IPS DF 4.7 (cell line): ENCODE data around the gene PYGO2.

Source experiments
- DNase-seq: peaks from one replicate; pipeline ENCODE4 v3.0.0-alpha.2; 2013; ENCODE audit warnings: low spot score; ENCODE audit errors: extremely low read depth

Gene PYGO2

DNA sequence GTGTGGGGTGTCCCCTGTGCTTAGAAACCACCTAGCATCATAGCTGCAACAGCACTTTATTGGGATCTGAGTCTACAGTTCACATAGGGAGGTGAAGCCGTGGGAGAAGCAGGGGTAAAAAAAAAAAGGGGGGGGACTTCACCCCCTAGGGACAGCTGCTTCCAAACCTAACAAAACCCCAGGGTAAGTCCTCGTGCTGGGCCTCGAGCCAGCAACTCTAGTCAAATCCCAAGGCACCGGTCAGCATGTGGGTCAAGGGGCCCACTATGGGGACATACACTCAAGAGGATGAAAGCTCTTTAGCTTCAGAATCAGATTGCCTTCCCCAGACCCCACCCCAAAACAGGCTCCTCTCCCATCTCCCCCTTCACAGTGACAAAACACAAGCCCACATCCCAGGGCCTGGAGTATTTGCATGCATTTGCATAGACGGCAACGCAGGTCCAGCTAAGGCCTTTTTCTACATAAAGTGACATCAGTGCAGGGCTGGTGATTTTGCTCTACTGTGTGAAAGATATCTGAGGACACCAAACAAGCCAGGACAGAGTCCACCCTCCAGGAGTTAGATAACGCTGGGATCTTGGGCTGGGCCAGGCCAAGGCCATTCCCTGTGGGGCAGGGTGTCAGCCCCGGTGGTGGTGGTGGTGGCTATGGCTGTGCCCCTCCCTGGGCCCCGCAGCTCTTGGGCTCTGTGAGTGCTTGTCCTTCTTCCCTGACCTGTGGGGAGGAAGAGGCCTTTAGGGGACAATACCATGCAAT lies 17.0 kb downstream of the PYGO2 start:
- no peak for DNase-seq

- no peak for DNase-seq
Measured at GRCh38 chr1:154943649-154944400, 17.8 kb downstream of the PYGO2 start.

DNA sequence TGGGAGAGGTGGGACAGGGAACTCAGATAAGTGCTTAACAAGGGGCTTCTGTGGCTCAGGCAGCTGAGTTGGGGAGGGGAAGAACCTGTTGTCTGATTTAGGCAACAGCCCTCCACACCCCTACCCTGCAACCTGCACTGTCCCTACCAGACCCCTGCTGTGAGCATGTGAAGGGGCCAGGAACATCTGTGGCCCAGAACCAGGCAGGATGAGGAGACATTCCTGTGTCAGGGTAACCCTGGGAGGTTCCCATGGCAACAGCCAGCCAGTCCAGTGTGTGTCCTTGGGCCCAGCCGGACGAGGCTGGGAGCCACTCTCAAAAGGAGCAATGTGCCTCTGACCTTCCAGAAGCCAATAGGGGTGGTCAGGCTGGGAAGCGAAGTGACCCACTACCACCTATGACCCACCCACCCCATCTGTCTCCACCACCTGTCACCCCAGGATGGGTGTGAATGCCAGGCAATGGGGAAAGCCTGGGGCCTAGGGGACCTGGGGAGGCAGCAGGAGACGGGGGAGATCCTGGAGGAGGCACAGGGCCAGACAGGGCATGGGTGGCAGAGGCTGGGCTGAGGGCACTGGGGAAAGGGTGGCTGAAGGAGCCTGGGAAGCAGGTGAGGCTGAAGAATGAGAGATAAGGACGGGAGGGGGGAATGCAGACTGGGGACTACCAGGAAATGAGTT lies 20.1 kb downstream of the PYGO2 start:
- DNase-seq: no peak

- DNase-seq: no peak
Measured at GRCh38 chr1:154940651-154941194, 20.9 kb downstream of the PYGO2 start.

DNA sequence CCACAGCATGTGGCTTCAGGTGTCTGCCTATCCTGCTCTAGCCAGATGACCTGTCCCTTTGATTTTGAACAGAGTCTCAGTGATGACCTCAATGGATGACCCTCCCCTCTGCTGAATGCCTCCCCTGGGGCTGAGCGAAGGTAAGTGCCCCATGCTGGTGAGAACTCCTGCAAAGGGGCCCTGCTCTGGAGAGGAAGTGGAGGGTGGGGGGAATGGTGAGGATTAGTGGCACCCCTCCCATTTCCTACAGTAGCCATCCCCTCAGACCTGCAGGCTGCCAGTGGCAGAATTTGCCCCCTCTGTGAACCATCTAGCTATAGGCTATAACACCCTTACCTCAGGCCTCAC lies 21.4 kb downstream of the PYGO2 start:
- DNase-seq: no peak

DNA sequence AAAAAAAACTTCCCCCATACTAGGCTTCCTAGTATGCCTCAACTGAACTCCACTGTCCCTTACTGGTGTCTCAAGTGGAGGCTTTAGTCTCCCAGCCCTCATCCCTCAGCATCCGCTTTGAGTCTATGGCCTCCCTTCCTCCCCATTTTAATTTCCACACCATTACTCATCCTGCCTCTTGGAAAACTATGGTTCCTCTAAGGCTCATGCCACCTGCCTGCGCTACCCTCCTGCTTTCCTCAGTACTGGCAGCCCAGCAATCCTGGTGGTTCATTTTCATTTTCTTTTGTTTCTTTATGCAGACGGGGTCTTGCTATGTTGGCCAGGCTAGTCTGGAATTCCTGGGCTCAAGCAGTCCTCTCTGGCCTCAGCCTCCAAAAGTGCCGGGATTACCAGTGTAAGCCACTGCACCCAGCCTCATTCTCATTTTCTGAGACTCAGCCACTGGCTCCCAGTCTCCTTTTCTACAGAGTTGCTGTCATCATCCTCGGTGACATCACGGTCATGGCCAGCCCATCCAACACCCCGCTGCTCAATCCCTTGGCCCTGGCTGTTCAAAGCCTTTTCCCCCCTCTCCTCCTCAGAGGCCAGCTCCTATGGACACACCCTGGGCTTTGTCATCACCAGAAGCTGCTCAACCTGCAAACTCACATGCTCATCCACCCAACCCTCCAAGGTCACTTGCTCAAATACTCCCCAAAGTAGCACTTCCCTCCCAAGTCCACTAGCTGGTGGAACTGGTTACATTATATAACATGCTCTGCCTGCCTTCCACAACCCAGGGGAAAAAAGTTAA lies 22.8 kb downstream of the PYGO2 start:
- no peak for DNase-seq

- no peak for DNase-seq
Measured at GRCh38 chr1:154937988-154938386, 23.6 kb downstream of the PYGO2 start.

DNA sequence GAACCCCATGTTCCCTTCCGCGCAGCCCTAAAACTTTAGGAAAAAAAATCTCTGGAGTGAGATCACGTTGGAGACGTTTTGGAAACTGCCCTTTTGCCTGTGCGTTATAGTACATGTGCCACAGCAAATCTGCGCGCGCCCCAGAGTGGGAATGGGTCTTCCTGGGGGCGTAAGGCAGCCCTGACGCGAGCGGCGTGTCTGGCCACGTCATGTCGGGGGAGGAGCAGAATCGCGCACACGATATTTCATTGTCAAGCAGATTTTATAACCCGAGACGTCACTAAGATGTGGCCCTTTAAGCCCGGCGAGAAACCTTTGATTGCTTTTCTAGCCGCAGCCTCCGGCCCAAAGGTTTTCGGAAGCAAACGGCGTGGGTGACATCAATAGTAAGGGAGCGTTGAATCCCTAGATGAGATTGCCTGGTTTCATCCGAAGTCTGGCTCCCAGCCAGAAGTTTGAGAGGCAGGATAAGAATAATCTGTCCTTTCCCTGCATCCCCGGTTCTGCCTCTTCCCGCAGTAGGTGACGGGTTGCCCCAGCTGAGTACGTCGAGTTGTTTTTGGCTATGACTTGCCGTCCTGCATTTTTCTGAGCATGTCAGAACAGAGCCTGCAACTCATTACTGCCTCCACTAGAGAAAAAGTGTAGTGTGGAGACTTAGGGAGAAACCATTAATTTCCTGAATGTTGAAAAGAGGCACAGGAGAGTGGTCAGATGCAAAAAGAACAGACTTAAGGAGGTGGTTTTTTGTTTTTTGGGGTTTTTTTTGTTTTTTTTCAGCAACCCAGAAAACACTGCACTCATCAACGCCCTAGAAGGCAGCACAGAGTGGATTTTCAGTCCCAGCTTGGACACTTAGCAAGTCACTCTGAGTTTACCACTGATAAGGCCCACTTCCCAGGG lies 24.2 kb downstream of the PYGO2 start:
- peak; percentile 56 for DNase-seq

DNA sequence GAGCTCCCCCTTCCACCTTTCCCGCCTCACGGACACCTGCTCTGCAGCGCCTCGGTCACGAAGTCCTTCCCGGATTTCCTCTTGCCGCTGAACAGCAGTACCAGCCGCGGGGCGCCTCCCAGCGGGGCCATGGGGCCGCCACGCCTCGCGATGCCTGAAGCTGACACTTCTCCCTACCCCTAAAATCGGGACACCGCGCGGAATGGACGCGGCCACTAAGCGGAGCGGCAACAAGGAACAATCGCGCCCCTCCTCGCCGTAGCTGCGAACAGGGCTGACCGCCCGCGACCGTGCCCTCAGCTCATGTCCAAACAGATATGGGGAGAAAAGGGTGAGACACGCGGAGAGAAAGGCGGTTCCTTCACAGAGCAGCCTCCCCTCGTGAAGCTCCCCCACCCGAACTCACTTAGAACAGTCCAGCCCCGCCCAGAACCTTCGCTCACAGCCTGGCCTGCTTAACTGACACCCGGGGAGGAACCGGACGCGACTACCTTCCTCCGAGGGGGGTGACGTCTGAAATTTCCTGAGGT lies 25.0 kb downstream of the PYGO2 start, which contains the start of gene PMVK:
Gene PMVK, minus strand, starts transcription at position 165 of the 530 bp plus-strand sequence. Its CDS starts 34 bp downstream, at position 131.
- peak; percentile 80 for DNase-seq

DNA sequence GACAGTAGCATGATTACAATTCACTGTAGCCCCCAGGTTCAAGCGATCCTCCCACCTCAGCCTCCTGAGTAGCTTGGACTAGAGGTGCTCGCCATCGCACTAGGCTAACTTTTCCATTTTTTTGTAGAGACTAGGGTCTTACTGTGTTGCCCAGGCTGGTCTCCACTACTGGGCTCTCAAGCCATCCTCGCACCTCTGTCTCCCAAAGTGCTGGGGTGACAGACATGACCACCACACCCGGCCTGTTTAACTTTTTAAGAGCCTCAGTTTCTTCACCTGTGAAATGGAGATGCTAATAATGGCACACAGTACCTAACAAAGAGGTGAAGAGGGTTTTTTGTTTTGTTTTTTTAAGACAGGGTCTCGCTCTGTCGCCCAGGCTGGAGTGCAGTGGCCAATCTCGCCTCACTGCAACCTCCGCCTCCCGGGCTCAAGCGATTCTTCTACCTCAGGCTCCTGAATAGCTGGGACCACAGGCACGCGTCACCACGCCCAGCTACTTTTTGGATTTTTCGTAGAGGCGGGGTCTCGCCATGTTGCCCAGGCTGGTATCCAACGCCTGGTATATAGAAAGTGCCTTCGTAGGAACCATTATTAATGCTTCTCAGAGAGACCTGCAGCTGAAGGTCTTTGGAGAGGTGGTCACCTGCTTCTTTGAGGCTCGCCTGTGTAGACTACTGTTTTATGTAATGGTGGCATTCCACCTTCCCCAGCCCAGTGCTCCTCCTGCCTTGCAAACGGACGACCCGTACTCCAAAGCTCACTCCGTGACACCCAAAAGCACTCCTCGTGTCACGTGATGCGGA lies 25.6 kb downstream of the PYGO2 start:
- DNase-seq: no peak

- DNase-seq: no peak
Measured at GRCh38 chr1:154934358-154934948, 27.1 kb downstream of the PYGO2 start.

DNA sequence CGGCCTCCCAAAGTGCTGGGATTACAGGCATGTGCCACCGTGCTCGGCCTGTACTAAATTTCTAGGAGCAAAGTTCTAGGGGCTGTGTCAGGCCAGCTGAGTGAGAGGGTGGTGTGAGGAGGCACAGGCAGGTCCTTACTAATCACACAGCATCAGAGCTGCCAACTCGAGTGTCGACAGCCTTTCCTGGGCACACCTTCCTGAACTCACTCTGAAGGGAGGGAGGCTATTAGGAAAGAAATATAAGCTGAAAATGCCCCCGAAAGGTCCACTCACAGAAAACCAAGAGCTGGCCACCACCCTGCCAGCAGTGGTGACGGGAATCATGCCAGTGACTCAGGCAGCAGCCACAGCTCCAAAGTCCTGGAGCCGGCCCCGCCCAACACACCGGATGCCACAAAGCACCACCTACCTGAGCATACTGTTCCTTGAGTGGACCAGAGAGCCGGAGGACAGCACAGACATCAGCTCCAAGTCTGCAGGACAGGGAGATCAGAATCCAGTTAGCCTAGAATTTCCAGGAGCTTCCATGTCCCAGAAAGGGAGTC lies 29.6 kb downstream of the PYGO2 start:
- no peak for DNase-seq

GRCh38 chr1:154926201-154926600 lies 35.4 kb downstream of the PYGO2 start:
- no peak for DNase-seq

GRCh38 chr1:154925335-154926170 lies 36.0 kb downstream of the PYGO2 start:
- DNase-seq: no peak

- no peak for DNase-seq
Measured at GRCh38 chr1:154923695-154924094, 37.9 kb downstream of the PYGO2 start.

DNA sequence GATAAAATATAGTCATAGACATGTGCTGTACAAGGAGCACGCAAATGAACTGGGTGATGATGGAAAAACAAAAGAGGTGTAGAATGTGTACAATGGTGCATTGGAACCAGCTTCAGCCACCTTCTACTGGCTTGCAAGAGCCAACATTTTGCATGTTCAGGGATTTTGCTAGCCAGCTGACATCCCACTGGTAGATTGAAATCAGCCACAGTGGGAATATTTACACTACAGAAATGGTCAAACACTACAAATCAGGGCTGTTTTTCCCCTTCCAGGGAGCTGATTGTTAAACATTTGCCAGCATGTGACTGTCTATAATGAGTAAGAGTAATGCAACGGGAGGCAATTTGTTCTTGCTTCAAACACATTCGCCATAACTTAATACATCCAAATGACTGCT lies 48.3 kb downstream of the PYGO2 start:
- no peak for DNase-seq

DNA sequence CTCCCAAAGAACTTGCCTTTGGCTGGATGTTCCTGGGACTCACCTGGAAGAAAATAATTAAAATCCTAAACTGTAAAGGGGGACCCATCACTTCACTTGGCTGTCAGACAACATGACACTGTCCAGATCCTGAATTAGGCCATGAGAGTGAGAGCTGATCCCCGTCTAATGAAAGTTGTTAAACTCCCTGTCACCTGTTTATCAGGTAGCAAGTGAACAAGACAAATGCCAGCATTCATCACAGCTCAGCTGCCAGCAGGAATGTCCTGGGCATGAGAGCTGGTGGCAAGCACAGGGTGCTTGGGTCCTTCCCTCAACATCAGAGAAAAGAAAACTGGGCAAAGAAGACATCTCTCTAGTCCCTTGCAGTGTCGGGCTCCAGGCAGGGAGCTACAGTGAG lies 48.8 kb downstream of the PYGO2 start:
- DNase-seq: no peak
